ENCODE data around the gene EED.

DNA sequence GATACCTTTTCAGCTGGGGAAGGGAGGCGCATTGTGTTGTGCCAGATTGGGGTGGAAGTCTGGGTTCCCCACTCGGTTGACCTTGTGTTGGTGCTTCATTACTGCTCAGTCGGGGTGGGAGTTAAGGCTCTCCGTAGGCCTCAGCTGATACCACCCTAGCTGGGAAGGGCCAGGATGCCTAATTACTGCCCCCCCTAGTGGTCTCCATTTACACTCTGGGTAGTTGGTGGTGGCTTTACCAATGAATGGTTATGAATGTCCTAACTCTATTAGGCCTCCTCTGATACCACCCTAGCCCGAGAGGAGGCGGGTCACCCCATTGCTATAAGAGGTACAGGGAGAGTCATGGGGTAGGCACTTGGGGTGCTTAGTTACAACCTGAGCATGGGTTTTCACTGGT is 29.9 kb downstream of the EED start:
- TF ChIP-seq, protein P1, sequence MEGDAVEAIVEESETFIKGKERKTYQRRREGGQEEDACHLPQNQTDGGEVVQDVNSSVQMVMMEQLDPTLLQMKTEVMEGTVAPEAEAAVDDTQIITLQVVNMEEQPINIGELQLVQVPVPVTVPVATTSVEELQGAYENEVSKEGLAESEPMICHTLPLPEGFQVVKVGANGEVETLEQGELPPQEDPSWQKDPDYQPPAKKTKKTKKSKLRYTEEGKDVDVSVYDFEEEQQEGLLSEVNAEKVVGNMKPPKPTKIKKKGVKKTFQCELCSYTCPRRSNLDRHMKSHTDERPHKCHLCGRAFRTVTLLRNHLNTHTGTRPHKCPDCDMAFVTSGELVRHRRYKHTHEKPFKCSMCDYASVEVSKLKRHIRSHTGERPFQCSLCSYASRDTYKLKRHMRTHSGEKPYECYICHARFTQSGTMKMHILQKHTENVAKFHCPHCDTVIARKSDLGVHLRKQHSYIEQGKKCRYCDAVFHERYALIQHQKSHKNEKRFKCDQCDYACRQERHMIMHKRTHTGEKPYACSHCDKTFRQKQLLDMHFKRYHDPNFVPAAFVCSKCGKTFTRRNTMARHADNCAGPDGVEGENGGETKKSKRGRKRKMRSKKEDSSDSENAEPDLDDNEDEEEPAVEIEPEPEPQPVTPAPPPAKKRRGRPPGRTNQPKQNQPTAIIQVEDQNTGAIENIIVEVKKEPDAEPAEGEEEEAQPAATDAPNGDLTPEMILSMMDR (IDR thresholded peaks at IDR 0.05; ENCODE audit: low read length) = peak; percentile 58; the same call in 1 of the 2 replicates
- no peak for TF ChIP-seq EZH2 (IDR thresholded peaks at IDR 0.05; ENCODE audit: borderline replicate concordance, low read length)

All from OCI-LY1 (cell line).